Activated gamma-delta T cell treated with anti-CD3 and anti-CD28 coated beads, Interleukin-2, amount 50 U/mL, for 16 hours (primary cell): ENCODE data around the gene MYOM1.

Experiments
- DNase-seq: peaks from one replicate; pipeline ENCODE4 v3.0.0-alpha.2; 2020; ENCODE audit warnings: low read depth

Gene MYOM1

GRCh38 chr18:3184275-3184963 lies 35.3 kb downstream of the MYOM1 start:
- DNase-seq = no peak

- no peak for DNase-seq
These were observed 36.6 kb downstream of the MYOM1 start for GRCh38 chr18:3183103-3183717.

- no peak for DNase-seq
These were observed 39.4 kb downstream of the MYOM1 start for GRCh38 chr18:3180325-3180724.

GRCh38 chr18:3179430-3180089 lies 40.2 kb downstream of the MYOM1 start:
- DNase-seq = no peak

GRCh38 chr18:3177902-3178687 lies 41.7 kb downstream of the MYOM1 start:
- DNase-seq = no peak

- no peak for DNase-seq
These were observed 44.5 kb downstream of the MYOM1 start for GRCh38 chr18:3175195-3175758.

GRCh38 chr18:3172097-3172496 lies 47.7 kb downstream of the MYOM1 start:
- no peak for DNase-seq

GRCh38 chr18:3171631-3172030 lies 48.1 kb downstream of the MYOM1 start:
- DNase-seq = no peak

GRCh38 chr18:3170441-3171161 lies 49.2 kb downstream of the MYOM1 start:
- no peak for DNase-seq

- DNase-seq = no peak
These were observed 55.4 kb downstream of the MYOM1 start for GRCh38 chr18:3164381-3164780.

- DNase-seq = no peak
These were observed 55.8 kb downstream of the MYOM1 start for GRCh38 chr18:3163968-3164367.

- no peak for DNase-seq
These were observed 57.6 kb downstream of the MYOM1 start for GRCh38 chr18:3162181-3162580.

- DNase-seq = no peak
These were observed 59.9 kb downstream of the MYOM1 start for GRCh38 chr18:3159830-3160229.

GRCh38 chr18:3157606-3158005 lies 62.2 kb downstream of the MYOM1 start:
- no peak for DNase-seq

- no peak for DNase-seq
These were observed 62.7 kb downstream of the MYOM1 start for GRCh38 chr18:3157086-3157485.

- no peak for DNase-seq
These were observed 63.5 kb downstream of the MYOM1 start for GRCh38 chr18:3156325-3156640.

GRCh38 chr18:3154214-3154613 lies 65.6 kb downstream of the MYOM1 start:
- no peak for DNase-seq

GRCh38 chr18:3153107-3153704 lies 66.6 kb downstream of the MYOM1 start:
- DNase-seq = no peak

- no peak for DNase-seq
These were observed 67.5 kb downstream of the MYOM1 start for GRCh38 chr18:3152294-3152693.

- DNase-seq = no peak
These were observed 68.1 kb downstream of the MYOM1 start for GRCh38 chr18:3151399-3152264.
